HG02678 (cell line): Measurements from ENCODE around the gene SOHLH2.

ENCODE experiments used
- ATAC-seq: cut with Tn5 transposase; IDR thresholded peaks from one replicate; pipeline ENCODE4 v1.9.1; 2021; ENCODE audit warnings: mild to moderate bottlenecking, moderate library complexity; ENCODE audit not compliant: unreplicated experiment

The SOHLH2 gene

GRCh38 chr13:36132376-36132775 is 82.0 kb downstream of the SOHLH2 start:
- ATAC-seq = no peak

DNA sequence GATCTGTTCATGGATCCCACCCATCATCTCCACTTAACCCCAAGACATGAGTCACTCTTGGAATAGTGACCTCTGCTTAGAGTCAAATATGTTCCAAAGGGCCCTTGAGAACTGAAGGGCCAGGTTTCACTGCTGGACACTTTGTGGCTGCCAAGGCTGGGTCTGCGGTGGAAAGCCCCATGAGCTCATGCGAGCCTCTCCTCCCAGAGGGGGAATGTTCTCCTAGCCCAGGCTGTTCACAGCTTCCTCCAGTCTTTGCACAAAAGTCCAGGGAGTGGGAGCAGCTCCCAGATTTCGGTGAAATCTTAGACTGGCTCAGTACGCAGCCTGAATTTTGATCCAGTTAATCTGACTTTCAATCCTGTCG is 82.4 kb downstream of the SOHLH2 start:
- no peak for ATAC-seq

DNA sequence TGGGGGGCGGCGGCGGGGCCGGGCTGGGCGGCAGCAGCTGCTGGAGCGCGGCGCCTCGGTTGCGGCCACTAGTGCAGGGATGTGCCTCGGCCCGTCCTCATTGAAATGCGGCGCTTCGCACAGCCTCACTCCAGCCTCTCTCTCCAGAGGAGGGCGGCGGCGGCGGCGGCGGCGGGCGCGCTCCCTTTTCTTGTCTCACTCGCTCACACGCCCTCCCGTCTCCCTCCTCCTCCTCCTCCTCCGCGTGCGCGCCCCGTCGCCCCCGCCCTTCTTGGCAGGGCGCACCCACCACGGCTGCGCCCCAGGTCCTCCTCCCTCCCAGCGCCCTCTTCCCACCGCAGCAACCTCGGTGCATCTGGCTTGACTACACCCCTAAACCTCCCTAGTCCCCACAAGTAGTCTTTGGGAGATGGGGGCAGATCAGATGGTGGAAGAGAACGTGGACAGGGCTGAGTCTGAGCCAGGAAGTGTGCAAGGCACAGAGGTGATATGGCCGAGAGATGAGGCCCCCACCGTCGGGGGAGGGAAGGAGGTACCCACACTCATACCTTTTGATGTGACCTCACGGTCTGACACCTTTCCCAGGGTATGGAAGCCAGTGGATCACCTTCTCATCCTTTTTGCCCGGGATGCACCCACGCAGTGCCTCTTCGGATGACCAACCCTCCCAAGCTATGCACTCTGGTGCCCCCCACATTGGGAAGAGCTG is 83.0 kb downstream of the SOHLH2 start, which contains the start of gene DCLK1:
DCLK1 (minus strand) TSS at position 161 of the 709 bp plus-strand sequence.
- ATAC-seq = no peak

DNA sequence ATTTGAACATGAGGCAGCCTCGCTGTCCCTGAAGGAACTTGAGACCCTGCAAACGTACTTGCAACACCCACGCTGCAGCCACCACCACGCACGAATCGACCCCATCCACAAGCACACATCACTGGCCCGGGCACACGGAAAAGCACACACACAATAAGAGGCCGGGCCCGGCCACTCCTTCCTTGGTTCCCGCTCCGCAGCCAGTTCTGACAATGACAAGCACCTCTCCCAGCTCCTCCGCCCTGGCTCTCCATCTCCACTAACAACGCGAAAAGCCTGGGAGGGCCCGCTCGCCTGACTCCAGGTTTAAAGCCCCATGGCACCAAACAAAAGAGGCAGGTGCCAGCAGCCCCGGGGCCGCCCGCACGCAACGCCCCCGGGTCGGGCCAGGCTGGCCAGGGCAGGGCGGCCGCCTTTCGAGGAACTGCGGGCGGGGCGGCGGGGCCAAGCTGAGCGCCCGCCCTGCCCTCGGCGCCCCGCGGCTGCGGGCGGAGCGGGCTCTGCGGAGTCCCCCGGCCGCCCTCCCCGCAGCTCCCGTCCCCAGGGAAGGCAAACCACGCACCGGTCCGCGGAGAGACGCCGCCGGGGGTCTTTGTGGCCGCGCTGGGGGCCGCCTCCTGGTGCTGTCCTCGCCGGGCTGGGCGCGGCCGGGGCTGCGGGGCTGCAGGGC is 83.7 kb downstream of the SOHLH2 start:
- no peak for ATAC-seq

GRCh38 chr13:36130193-36130551 is 84.2 kb downstream of the SOHLH2 start:
- no peak for ATAC-seq

GRCh38 chr13:36129539-36129938 is 84.8 kb downstream of the SOHLH2 start:
- no peak for ATAC-seq

GRCh38 chr13:36126491-36126890 is 87.9 kb downstream of the SOHLH2 start:
- ATAC-seq = no peak

DNA sequence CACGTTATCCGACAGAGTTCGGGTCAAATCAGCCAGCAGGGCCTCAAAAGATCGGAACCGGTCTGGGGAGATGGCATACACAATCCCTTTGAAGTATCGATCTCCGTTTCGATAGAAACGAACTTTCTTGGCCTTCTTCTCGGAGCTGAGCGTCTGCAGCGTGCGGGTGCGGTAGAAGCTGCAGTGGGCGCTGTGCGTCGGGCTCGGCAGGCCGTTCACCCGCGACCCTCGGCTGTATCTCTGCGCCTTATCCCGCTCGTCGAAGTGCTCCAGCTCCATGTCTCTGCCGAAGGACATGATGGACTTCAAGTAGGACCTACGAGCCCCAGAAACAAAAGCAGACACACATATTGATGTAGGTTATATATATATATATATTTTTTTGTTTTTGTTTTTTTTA is 88.5 kb downstream of the SOHLH2 start:
- ATAC-seq = no peak

DNA sequence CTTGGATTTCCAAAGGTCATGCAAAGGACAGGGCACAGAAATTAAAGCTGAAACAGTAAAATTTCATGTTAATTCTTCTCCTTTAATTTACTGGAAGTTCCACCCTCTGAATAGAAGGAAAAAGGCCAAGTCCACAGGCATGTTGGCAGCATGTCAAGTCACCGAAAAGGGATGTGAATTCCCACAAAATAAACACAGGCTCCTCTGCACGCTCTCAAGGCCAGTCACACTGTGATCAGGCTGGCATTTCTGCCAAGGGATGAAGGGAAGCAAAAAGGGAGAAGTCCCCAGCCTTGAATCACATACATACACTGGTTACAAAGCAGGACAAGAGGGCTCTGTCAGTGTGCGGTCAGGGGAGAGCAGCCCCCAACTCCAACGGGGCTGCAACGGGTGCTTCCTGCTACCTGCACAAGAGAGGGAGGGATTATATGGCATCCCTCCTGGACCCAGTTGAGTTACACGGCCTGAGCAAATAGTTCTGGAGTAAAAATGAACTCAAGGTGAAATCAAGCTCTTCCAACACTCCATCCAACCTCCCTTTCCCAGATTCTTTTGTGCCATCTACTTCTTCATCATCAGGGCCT is 90.0 kb downstream of the SOHLH2 start:
- no peak for ATAC-seq
